H1 (cell line): Measurements from ENCODE around the gene CCNI. TPM values are rescaled to one million over a fixed set of nuclear protein-coding genes. Genes with fewer than 3 reads are reported as not detected.

Experiments used
- CTCF ChIA-PET: fragments of 300-600 bp; sonication (Branson Sonifier 250); formaldehyde crosslinking; loops from one replicate; lab custom pipeline; 2021; ENCODE audit not compliant: partially characterized antibody; lab: Charles Lee
- POLR2A ChIA-PET: fragments of 300-600 bp; sonication (Branson Sonifier 250); formaldehyde crosslinking; loops from one replicate; lab custom pipeline; 2021; ENCODE audit warnings: inconsistent platforms; ENCODE audit not compliant: partially characterized antibody; lab: Charles Lee
- DNase-seq, 2 experiments: peaks; one replicate each; pipeline versions ENCODE4 v3.0.0 to v3.0.0-alpha.2; 2010 to 2022; ENCODE audit warnings: low spot score in 2 of 2, low read depth in 1 of 2, mixed read lengths in 1 of 2
- FAIRE-seq: peaks from 2 replicates; lab custom pipeline; 2011; peaks lifted over from hg19 to GRCh38; lab: Jason Lieb, UNC
- H2AFZ ChIP-seq: 2 replicates; pipeline ENCODE4 v1.8.1; 2012; ENCODE audit warnings: low read length, inconsistent platforms
- H2AK5ac ChIP-seq: 2 replicates; pipeline ENCODE4 v1.6.1; 2013; ENCODE audit warnings: low read depth, low read length
- H2BK120ac ChIP-seq: replicated peaks from 2 replicates; pipeline ENCODE3; 2013; ENCODE audit warnings: low read depth, low read length, inconsistent platforms
- H2BK12ac ChIP-seq: 2 replicates; pipeline ENCODE4 v1.6.1; 2013; ENCODE audit warnings: low read depth, low read length
- H2BK15ac ChIP-seq: 2 replicates; pipeline ENCODE4 v1.6.1; 2013; ENCODE audit warnings: low read length
- H2BK20ac ChIP-seq: 2 replicates; pipeline ENCODE4 v1.6.1; 2013; ENCODE audit warnings: low read length
- H2BK5ac ChIP-seq: 2 replicates; pipeline ENCODE4 v1.6.1; 2013; ENCODE audit warnings: low read depth, low read length
- H3K14ac ChIP-seq: 2 replicates; pipeline ENCODE4 v1.6.1; 2013; ENCODE audit warnings: inconsistent platforms; ENCODE audit not compliant: insufficient read length
- H3K18ac ChIP-seq: 2 replicates; pipeline ENCODE4 v1.6.1; 2013; ENCODE audit warnings: low read length; ENCODE audit errors: extremely low read depth
- H3K23ac ChIP-seq: 2 replicates; pipeline ENCODE4 v1.6.1; 2013; ENCODE audit warnings: inconsistent platforms; ENCODE audit not compliant: insufficient read length
- H3K23me2 ChIP-seq: 2 replicates; pipeline ENCODE4 v1.6.1; 2013; ENCODE audit warnings: low read depth, low read length
- H3K27ac ChIP-seq: 2 replicates; pipeline ENCODE4 v1.6.1; 2011; ENCODE audit warnings: low read depth, low read length, inconsistent platforms
- H3K27me3 ChIP-seq, 4 experiments: replicated peaks in 1 of 4; 1 replicate in 1 of 4; 2 replicates in 3 of 4; pipeline versions ENCODE4 v1.6.1 to v1.8.1; 2011 to 2013; ENCODE audit warnings: low read length in 3 of 4, mild to moderate bottlenecking in 3 of 4, inconsistent platforms in 2 of 4, mixed read lengths in 2 of 4, moderate library complexity in 1 of 4; ENCODE audit not compliant: control insufficient read depth in 3 of 4, insufficient read depth in 3 of 4; ENCODE audit errors: extremely low read depth in 1 of 4
- H3K36me3 ChIP-seq, 4 experiments: 2 replicates each; pipeline versions ENCODE4 v1.6.1 to v1.8.1; 2011 to 2013; ENCODE audit warnings: mild to moderate bottlenecking in 4 of 4, low read length in 3 of 4, moderate library complexity in 2 of 4, control low read depth in 1 of 4, inconsistent platforms in 1 of 4; ENCODE audit not compliant: insufficient read depth in 4 of 4, control insufficient read depth in 2 of 4
- H3K4ac ChIP-seq: replicated peaks from 2 replicates; pipeline ENCODE3; 2013; ENCODE audit warnings: low read length, low read depth, mixed read lengths, inconsistent platforms; ENCODE audit not compliant: insufficient read length
- H3K4me1 ChIP-seq, 4 experiments: replicated peaks in 1 of 4; 1 replicate in 1 of 4; 2 replicates in 3 of 4; pipeline versions ENCODE4 v1.6.1 to v1.8.1; 2011 to 2013; ENCODE audit warnings: low read length in 3 of 4, inconsistent platforms in 2 of 4, mixed read lengths in 1 of 4; ENCODE audit not compliant: insufficient read depth in 4 of 4, control insufficient read depth in 3 of 4
- H3K4me2 ChIP-seq, 2 experiments: 2 replicates each; pipeline versions ENCODE4 v1.6.1 to v1.8.1; 2011 to 2013; ENCODE audit warnings: low read depth in 2 of 2, low read length in 2 of 2, control low read depth in 1 of 2, inconsistent platforms in 1 of 2, mild to moderate bottlenecking in 1 of 2; ENCODE audit not compliant: insufficient read depth in 1 of 2
- H3K4me3 ChIP-seq, 4 experiments: fragments of 200-600, 300-600 bp in 1 of 4; sonication (generic), shearing (Covaris generic), sonication (Bioruptor Twin) in 1 of 4; 2 replicates each; pipeline versions ENCODE4 v1.5.1 to v1.8.1; 2011 to 2016; ENCODE audit warnings: low read length in 4 of 4, low read depth in 3 of 4, control low read depth in 2 of 4, inconsistent platforms in 2 of 4, mild to moderate bottlenecking in 2 of 4, mixed read lengths in 1 of 4, moderate library complexity in 1 of 4; ENCODE audit not compliant: insufficient read depth in 2 of 4; ENCODE audit errors: extremely low read depth in 1 of 4
- H3K56ac ChIP-seq: replicated peaks from 2 replicates; pipeline ENCODE3; 2013; ENCODE audit warnings: low read depth, mild to moderate bottlenecking, mixed read lengths, low read length, inconsistent platforms; ENCODE audit not compliant: insufficient read length
- H3K79me1 ChIP-seq: 2 replicates; pipeline ENCODE4 v1.6.1; 2013; ENCODE audit warnings: low read depth, low read length, control low read depth
- H3K79me2 ChIP-seq, 2 experiments: 2 replicates each; pipeline versions ENCODE4 v1.6.1 to v1.8.1; 2012 to 2013; ENCODE audit warnings: low read length in 2 of 2, mild to moderate bottlenecking in 2 of 2, inconsistent platforms in 1 of 2; ENCODE audit not compliant: insufficient read depth in 2 of 2, control insufficient read depth in 1 of 2
- H3K9ac ChIP-seq, 4 experiments: replicated peaks in 1 of 4; 1 replicate in 1 of 4; 2 replicates in 3 of 4; pipeline versions ENCODE4 v1.6.1 to v1.8.1; 2011 to 2013; ENCODE audit warnings: low read depth in 3 of 4, low read length in 3 of 4, control low read depth in 2 of 4, mild to moderate bottlenecking in 2 of 4, moderate library complexity in 2 of 4, inconsistent platforms in 1 of 4; ENCODE audit errors: extremely low read depth in 1 of 4
- H3K9me3 ChIP-seq, 2 experiments: 2 replicates each; pipeline versions ENCODE4 v1.6.1 to v1.8.1; 2012 to 2013; ENCODE audit warnings: mild to moderate bottlenecking in 2 of 2, moderate library complexity in 2 of 2, control low read depth in 1 of 2, inconsistent platforms in 1 of 2, low read depth in 1 of 2, low read length in 1 of 2, mixed read lengths in 1 of 2; ENCODE audit not compliant: insufficient read depth in 2 of 2
- H4K20me1 ChIP-seq, 2 experiments: replicated peaks in 1 of 2; 2 replicates each; pipeline versions ENCODE3 to v1.8.1; 2011 to 2013; ENCODE audit warnings: inconsistent platforms in 2 of 2, low read length in 2 of 2, mild to moderate bottlenecking in 1 of 2; ENCODE audit not compliant: insufficient read depth in 2 of 2, control insufficient read depth in 1 of 2
- H4K5ac ChIP-seq: 2 replicates; pipeline ENCODE4 v1.6.1; 2013; ENCODE audit warnings: low read length, low read depth, mixed read lengths, inconsistent platforms; ENCODE audit not compliant: insufficient read length
- H4K8ac ChIP-seq: 2 replicates; pipeline ENCODE4 v1.8.0; 2013; ENCODE audit warnings: mild to moderate bottlenecking, moderate library complexity, low read length, inconsistent platforms; ENCODE audit not compliant: insufficient read depth; ENCODE audit errors: extremely low read depth
- H4K91ac ChIP-seq: replicated peaks from 2 replicates; pipeline ENCODE3; 2013; ENCODE audit warnings: low read length, mixed read lengths, inconsistent platforms; ENCODE audit not compliant: insufficient read length
- BRCA1 ChIP-seq: IDR thresholded peaks from 2 replicates; pipeline ENCODE4 v1.6.1; 2012; ENCODE audit warnings: low read depth, low read length, improper control_type of control experiment
- CBX8 ChIP-seq: fragments of 300-800, 300-1000 bp; sonication (generic); IDR thresholded peaks from 2 replicates; pipeline ENCODE4 v1.7.1; 2016; ENCODE audit warnings: low read depth, low read length, borderline replicate concordance
- CHD2 ChIP-seq: IDR thresholded peaks from 2 replicates; pipeline ENCODE4 v1.6.1; 2012; ENCODE audit warnings: low read length, improper control_type of control experiment
- EZH2 ChIP-seq: fragments of 200-600 bp; sonication (generic); IDR thresholded peaks from 2 replicates; pipeline ENCODE4 v1.7.1; 2012; ENCODE audit warnings: low read depth, mild to moderate bottlenecking, moderate library complexity, low read length, inconsistent platforms; ENCODE audit not compliant: severe bottlenecking
- GABPA ChIP-seq: IDR thresholded peaks from 2 replicates; pipeline ENCODE4 v1.6.1; 2011; ENCODE audit warnings: mild to moderate bottlenecking, low read length, moderate library complexity, borderline replicate concordance; ENCODE audit not compliant: insufficient read depth
- POLR2A ChIP-seq, 2 experiments: IDR thresholded peaks; 1 replicate in 1 of 2; 2 replicates in 1 of 2; pipeline ENCODE4 v1.6.1; 2011; ENCODE audit warnings: low read depth in 2 of 2, low read length in 2 of 2, mild to moderate bottlenecking in 2 of 2; ENCODE audit errors: control extremely low read depth in 1 of 2
- RXRA ChIP-seq: IDR thresholded peaks from 2 replicates; pipeline ENCODE4 v1.6.1; 2011; ENCODE audit warnings: low read depth, mild to moderate bottlenecking, low read length, moderate library complexity; ENCODE audit not compliant: insufficient read depth
- SAP30 ChIP-seq: fragments of 300-600 bp; sonication (generic); IDR thresholded peaks from 2 replicates; pipeline ENCODE4 v1.7.1; 2012; ENCODE audit warnings: low read length, moderate library complexity, mild to moderate bottlenecking, inconsistent platforms; ENCODE audit not compliant: insufficient read depth, insufficient replicate concordance
- SRF ChIP-seq: IDR thresholded peaks from 2 replicates; pipeline ENCODE4 v1.6.1; 2011; ENCODE audit warnings: mild to moderate bottlenecking, low read depth, low read length, moderate library complexity
- TAF7 ChIP-seq: optimal IDR thresholded peaks from 2 replicates; pipeline ENCODE3; 2011; ENCODE audit warnings: low read depth, mild to moderate bottlenecking, inconsistent platforms, low read length, moderate library complexity, borderline replicate concordance
- TBP ChIP-seq: IDR thresholded peaks from 2 replicates; pipeline ENCODE4 v1.6.1; 2011; ENCODE audit warnings: low read depth, low read length, improper control_type of control experiment
- YY1 ChIP-seq: IDR thresholded peaks from 2 replicates; pipeline ENCODE4 v1.6.1; 2011; ENCODE audit warnings: low read depth, mild to moderate bottlenecking, low read length
- WGBS, 2 experiments: shearing (Covaris generic) in 1 of 2; methylation state at CpG; one replicate each; pipeline versions ENCODE4 v1.1.6 to v1.1.7; 2013 to 2015; ENCODE audit warnings: low lambda C conversion rate in 2 of 2, mixed read lengths in 2 of 2, inconsistent platforms in 1 of 2, low coverage in 1 of 2, missing lambda C conversion rate in 1 of 2; ENCODE audit not compliant: insufficient replicate concordance in 2 of 2, insufficient coverage in 1 of 2, insufficient read length in 1 of 2; ENCODE audit errors: extremely low coverage in 1 of 2, missing lambda C conversion rate in 1 of 2; 5-methylcytosine and 5-hydroxymethylcytosine counted together
- polyA plus RNA-seq, 7 experiments: library from polyadenylated mRNA; depleted of rRNA in 3 of 7; stranded (reverse) in 5 of 7; unstranded in 2 of 7; fragments of >200 nt in 5 of 7; fragments of 200-250 nt in 2 of 7; gene quantifications; 1 replicate in 5 of 7; 2 replicates in 1 of 7; 4 replicates in 1 of 7; pipeline versions ENCODE4 v1.2.1 to v1.2.3, GENCODE V29; 2011 to 2013; ENCODE audit warnings: missing spikeins in 2 of 7, mixed read lengths in 2 of 7
- total RNA-seq: library from RNA; stranded (reverse); fragmentation: NEBNext Ultra II Directional; extraction: Animal tissue kit (Norgen Biotek cat#: 25700); gene quantifications from 2 replicates; pipeline ENCODE4 v1.2.1, GENCODE V29; 2021
- TF ChIP-seq, protein P1 (sequence below): IDR thresholded peaks from 2 replicates; pipeline ENCODE4 v1.6.1; 2011; ENCODE audit warnings: low read depth, mild to moderate bottlenecking, low read length; ENCODE audit not compliant: insufficient read depth

Gene CCNI
- total and polyA plus RNA-seq, 2 of the 8 experiments (the other 6 are each of a cell fraction or from before 2014, with no cell fraction given): 97.8 to 234 TPM

DNA sequence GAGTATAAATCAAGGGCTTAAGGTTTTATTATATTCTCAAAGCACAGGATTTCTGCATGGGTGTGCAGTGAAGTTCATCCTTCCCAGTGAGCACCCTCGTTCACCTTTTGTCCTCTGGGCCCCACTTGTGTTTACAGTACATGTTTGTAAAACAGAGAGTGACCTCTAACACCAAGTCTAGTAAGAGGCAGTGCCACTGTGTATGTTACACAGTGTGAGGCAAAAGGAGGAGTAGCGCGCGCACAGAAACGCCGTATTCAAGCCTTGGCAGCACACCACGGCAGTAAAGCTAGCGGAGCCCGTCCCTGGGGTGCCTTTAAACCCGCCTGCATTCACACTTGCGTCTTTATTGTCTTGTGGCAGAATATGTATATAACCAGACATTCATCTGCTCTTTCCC lies 51.9 kb downstream of the CCNI start:
- Histone ChIP-seq H3K4me3 (no peak overlapping the region), H4K8ac (no peak overlapping the region), H4K20me1 (no peaks in the 10 kb centered on the region), H2AFZ (no peak overlapping the region), H3K4me2 (no peak overlapping the region), H3K9ac (no peak overlapping the region), H3K79me2 (no peaks in the 10 kb centered on the region), H3K36me3 (peaks cover 0 to 36% (median 23%) of the 10 kb centered on the region in 4 experiments; a peak in 5 of 8 replicates), H2AK5ac (no peak overlapping the region), H3K18ac (no peak overlapping the region), H2BK15ac (no peak overlapping the region), H2BK120ac (no peak overlapping the region), H3K27me3 (no peaks in the 10 kb centered on the region), H3K4me1 (peaks cover 1 to 15% (median 6%) of the 10 kb centered on the region in 4 experiments; a peak in 4 of 7 replicates), H3K9me3 (no peaks in the 10 kb centered on the region), H3K14ac (no peak overlapping the region), H4K91ac (no peak overlapping the region), H3K79me1 (no peaks in the 10 kb centered on the region), H3K23me2 (no peaks in the 10 kb centered on the region), H3K27ac (no peak overlapping the region), H2BK12ac (peak overlapping the region; percentile 39; the same call in 1 of the 2 replicates), H3K56ac (no peak overlapping the region), H3K4ac (peak overlapping the region; percentile 49), H3K23ac (no peak overlapping the region), H4K5ac (no peak overlapping the region), H2BK20ac (peak overlapping the region; percentile 40; the same call in 1 of the 2 replicates), H2BK5ac (0 out of 2 replicates have a peak overlapping the region, but pooled peaks have one; percentile 3)
- CTCF ChIA-PET: no interaction called here
- WGBS, 2 experiments: 93% methylated on average over 11 of the region's 11 CpGs; no CpG with 5 or more reads in 1 of the 2 experiments
- TF ChIP-seq CBX8: no peak
- no peak for TF ChIP-seq CHD2
- TF ChIP-seq TAF7: no peak
- no peak for TF ChIP-seq GABPA
- no peak for TF ChIP-seq POLR2A (IDR thresholded peaks at IDR 0.05; ENCODE audit: control extremely low read depth in 1 of 2, low read depth in 2 of 2, low read length in 2 of 2)
- no peak for TF ChIP-seq BRCA1
- no peak for TF ChIP-seq YY1
- no peak for TF ChIP-seq SRF
- TF ChIP-seq EZH2: no peak
- no peak for TF ChIP-seq TBP
- no peak for TF ChIP-seq RXRA
- TF ChIP-seq, protein P1, sequence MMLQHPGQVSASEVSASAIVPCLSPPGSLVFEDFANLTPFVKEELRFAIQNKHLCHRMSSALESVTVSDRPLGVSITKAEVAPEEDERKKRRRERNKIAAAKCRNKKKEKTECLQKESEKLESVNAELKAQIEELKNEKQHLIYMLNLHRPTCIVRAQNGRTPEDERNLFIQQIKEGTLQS: no peak
- TF ChIP-seq SAP30: no peak
- POLR2A ChIA-PET: interaction anchor here (1.6 kb wide), 1 partner anchor 76 kb away, joined by 3 read pairs; no protein-coding TSS in a partner anchor
- DNase-seq (no peak), FAIRE-seq (no peak)
